Measurements from ENCODE around the gene SALL3.
A peak's percentile ranks its signal among the peaks of the same experiment; 100 is the strongest.
"Not testable (repeated sequence)": the region's sequence is repeated elsewhere in the genome, so short reads cannot be mapped to it uniquely, and the experiment has no call there.

The SALL3 gene

DNA sequence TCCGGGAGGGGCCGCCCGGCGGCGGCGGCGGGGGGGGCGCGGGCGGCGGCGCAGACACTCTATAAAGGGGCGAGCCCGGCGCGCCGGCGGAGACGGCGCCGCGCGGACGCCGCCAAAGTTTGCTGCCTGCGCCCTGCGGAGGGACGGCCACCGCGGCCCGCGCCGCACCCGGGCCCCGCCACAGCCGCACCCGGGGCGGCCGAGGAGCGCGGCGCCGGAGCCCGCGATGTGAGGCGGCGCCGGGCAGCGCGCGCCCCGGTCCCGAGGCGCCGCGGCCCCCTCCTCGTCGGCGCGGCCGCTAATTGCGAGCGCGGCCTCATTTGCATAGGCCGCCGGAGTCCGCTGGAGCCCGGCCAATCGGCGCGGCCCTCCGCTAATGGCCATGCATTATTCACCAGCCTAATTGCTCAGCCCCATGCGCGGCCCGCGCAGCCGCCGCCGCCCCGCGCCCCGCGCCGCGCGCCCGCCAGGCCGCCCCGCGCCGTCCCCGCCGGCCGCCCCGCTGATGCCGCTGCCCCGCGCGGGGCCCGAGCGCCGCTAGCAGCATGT, at the start of gene SALL3:
Gene SALL3 (plus strand): TSS at position 89 of the 549 bp plus-strand sequence. CDS start 457 bp downstream, at position 546.
- peak; percentile 38 for DNase-seq

DNA sequence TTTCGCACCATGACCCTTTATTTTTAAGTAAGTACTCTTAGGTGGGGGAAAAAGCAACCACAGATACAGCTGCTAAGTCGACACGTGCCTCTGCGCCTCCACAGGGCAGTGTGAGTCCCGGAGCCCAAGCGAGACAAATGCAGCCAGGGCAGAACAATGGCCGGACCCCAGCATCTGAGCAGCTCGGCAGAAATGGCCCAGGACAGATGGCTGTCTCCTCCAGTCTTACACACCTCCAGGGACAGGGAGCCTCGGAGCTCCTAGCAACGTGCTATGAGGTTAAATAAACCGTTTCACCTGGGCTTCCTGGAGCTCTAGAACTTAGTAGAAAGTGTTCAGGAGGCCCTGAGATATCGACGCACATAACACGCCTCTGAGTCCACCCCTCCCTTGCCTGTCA, 47.3 kb upstream of the SALL3 start:
- DNase-seq, result no peak

DNA sequence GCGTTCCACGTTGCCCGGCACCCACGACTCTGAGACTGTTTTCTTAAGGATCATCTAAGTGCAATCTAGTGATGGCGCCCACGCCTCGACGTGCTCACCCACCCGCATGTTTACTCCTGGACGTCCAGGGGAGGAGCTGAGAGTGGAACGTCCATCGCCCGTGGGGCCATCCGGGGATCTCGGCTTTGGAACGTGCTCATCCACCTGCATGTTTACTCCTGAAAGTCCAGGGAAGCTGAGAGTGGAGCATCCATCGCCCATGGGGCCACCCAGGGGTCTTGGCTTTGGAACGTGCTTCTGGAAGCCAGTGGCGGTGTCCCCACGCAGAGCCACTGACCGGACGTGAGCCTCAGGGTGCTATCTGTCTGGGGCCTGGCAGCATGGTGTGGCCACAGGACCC, 45.6 kb upstream of the SALL3 start:
- no peak for DNase-seq

DNA sequence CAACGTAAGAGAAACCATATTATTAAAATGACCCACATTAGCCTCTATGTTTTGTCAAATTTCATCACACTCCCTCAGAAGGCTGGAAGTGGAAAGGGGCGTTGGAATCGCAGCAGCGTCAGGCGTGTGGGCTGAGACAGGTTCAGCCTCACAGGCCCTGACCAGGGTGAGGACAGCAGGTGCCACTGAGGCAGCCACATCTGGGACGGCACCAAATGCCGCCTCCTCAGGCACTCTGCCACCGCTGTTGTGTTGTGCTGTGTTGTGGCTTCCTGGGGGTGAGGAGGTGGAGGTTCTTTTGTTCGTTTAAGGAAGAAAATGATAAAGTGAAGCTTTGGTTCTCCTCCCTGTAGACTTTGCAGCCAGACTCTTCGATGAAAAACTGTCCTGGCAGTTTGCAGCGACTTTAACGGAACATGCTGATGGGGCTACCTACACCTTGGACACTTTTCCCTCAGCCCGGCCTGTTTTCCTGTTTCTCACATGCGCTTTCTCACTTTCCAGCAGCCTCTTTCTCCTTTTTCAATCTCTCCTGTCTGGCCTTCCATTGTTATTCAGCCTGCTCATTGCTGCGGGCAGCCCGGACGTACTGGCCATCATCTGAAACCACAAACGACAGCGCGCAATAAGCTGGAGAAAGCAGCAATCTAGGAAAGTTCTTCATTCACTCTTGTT, 44.9 kb upstream of the SALL3 start:
- DNase-seq, result no peak

DNA sequence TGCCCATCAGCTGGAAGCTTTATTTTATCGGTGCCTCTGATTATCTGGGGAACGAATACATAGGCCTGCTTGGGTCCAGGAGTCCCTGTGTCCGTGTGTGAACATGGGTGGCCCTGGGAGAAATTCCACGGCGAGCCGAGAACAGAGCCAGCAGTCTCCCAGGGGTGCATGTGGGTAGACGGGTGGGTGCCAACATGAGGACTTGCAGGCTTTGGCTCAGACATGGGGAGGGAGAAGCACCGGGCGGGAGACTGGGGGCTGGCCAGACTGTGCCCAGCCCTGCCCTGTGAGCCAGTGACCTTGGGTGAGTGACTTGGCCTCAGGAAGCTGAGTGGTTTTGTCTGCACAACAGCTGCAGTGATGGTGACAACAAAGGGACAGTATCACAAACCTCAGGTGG, 44.2 kb upstream of the SALL3 start:
- no peak for DNase-seq

DNA sequence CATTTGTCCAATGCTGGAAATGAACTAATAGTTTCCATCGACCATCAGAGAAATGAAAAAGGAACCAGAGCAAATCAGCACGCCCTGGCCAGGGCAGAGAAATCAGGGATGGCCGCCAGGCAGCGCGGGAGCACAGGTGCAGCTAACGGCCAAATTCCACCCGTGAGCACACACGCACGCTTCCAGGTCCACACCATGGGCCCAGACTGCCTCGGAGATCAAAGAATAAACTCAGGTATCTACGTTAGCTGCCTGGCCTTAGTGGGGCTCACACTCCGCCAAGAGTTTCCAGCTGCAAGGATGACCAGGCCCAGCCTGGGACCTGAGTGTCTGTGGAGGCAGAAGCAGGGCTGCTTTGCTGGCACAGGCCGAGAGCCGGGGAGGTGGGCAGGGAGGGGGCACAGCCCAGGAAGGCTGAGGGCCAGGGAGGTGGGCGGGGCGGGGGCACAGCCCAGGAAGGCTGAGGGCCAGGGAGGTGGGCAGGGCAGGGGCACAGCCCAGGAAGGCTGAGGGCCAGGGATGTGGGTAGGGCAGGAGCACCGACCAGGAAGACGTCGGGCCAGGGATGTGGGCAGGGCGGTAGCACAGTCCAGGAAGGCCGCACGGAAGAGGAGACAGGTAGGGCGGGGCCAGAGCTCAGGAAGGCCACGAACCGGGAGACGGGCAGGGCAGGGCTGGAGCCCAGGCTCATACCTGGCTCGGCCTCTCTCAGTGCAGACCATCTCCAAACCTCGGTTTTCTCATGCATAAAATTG, 43.2 kb upstream of the SALL3 start:
- no peak for DNase-seq

DNA sequence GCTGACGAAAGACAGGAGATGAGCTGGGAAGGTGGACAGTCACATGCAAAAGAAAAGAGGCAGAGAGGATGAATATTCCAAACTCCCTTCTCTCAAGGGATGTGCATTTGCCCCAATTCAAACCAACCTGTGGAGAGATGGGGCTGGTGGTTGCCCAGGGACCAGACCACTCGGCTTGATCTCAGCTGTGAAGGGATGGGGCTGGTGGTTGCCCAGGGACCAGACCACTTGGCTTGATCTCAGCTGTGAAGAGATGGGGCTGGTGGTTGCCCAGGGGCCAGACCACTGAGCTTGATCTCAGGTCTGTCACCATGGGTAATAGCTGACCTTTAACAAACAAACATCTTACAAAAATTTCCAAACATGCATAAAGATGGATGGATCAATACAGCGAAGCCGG, 42.5 kb upstream of the SALL3 start:
- DNase-seq, result no peak

DNA sequence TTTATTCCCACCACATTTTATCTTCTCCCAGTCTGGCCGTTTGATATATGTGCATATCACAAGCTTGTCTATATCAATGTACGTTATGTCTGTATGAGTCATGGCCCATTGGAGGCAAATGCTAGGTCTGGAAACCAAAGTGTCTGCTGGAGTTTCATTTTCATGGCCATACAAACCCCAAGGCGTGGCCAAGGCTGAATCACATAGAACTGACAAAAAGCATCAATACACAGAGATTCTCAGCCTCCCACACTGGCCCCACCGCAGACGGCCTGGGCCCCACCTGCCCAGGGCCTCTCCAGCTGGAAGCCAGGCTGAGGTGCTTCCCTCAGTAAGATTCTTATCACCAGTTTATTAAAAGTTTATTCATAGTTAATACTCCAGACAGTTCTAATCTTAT, 40.5 kb upstream of the SALL3 start:
- no peak for DNase-seq

DNA sequence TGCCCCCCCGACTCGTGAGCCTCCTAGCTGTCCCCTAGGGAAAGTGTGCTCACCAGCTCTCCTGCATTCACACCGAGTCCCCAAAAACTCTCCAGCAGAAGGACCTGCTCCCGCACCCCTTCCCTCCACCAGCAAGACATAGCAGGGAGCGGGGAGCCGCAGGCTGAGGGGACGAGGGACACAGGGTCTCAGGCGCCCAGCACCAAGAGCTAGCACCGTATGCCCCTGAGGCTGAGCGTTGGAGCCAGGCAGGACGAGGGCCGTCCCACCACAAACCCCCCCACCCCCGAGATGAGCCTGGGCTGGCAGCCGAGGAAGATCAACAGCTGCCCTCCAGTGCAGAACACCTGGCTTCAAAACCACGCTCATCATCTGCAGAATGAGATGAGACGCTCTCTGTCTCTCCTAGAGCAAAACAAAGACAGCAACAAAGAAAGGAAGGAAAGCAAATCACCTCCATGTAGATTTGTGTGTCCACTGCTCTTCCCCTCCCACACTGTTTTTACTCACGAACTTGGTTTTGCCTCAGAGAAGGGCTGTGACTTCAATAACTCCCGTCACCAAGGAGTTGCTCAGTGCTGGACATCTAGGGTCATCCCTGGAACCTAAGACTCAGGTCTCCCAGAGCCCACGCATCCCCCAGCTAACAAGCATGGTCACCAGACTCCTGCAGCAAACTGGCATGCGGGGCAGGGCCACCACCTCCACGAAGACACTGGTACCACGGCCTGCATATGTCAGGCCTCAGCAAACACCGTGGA, 39.7 kb upstream of the SALL3 start:
- DNase-seq, result no peak

DNA sequence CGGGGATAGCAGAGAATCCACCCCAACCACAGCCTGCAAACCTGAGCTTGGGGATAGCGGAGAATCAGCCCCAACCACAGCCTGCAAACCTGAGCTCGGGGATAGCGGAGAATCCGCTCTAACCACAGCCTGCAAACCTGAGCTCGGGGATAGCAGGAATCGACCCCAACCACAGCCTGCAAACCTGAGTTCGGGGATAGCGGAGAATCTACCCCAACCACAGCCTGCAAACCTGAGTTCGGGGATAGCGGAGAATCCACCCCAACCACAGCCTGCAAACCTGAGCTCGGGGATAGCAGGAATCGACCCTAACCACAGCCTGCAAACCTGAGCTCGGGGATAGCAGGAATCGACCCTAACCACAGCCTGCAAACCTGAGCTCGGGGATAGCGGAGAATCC, 37.4 kb upstream of the SALL3 start:
- not testable (repeated sequence) for DNase-seq

DNA sequence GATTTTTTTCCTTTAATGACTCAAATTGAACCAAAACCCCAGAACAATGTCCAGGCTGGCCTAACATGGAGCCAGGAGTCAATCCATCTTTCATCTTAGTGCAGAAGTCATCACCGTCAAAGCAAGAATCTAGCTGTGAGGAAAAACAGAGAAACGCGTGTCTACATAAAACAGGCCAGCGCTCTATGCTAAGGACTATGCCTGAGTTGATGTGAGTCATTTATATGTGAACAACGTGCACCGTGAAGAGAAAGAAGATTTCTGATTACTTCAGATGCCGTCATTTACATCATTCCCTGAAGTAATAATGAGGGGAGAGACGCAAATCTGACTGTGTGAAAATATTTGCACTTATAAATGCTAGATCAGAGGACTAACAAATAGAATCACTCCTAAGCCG, 34.0 kb upstream of the SALL3 start:
- no peak for DNase-seq

DNA sequence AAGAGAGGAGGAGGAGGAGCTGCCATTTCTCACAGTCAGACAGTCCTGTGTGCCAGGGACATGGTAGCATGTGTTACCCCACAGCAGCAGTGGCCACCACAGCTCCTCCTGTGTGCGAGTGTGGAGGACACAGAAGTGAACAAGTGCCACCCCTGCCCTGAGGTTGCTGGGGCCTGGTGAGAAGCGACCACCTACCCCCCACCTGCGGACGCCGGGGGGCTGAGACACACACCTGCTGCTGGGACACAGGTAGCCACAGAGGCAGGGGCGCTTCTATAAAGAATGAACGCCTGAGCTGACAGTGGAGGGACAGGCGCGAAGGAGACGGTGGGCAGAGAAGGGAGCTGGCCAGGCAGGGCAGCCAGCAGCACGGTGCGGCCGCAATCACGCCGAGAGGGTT, 32.3 kb upstream of the SALL3 start:
- no peak for DNase-seq

DNA sequence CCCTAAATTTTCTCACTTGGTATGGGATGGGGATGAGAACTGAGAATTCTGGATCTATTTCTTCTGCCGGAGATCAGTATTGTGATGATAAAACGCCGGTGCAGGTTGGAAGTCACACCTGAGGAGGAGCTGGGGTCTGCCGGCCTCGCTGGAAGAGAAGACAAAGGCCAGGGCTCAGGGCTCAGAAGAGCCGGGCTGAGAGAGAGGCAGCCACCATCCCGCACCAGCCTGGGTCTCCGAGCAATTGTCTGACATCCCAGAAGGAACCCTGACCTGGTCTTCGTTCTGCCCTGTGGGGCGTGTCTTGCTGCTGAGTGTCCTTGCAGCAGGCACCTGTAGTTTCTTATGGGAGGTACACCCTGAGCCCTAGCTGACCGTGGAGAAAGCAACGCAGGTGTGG, 31.4 kb upstream of the SALL3 start:
- no peak for DNase-seq

DNA sequence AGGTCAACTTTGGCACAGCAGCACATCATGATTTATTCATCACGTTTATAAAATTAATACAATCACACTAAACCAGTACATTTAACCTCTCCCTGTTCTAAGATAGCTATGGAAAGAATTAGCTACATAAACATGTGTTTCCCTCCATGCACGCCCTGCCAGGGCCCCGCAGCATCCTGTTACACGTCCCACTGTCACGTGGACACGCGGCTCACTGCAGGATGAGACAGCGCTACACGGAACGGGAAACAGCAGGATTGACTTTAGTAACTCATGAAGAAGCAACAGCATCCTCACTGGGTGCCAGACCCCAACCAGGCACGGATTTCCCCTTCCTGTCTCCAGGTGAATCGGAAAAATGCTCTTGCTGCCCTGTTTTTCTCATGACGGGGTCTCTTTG, 30.9 kb upstream of the SALL3 start:
- DNase-seq, result no peak

DNA sequence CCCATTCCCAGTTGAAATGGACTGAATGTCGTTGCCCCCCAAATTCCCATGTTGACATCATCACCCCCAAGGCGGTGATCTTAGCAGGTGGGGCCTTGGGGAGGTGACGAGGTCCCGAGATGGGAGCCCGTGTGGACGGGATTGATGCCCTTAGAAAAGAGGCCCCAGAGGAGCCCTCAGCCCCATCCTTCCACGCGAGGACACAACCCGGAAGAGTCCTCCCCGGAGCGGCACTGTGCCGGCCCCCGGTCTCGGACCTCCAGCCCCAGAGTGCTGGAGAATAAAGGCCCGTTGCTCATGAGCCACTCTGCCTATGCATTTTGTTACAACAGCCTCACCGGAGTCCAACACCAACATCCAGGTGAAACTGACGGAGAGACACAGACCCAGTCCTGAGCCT, 30.4 kb upstream of the SALL3 start:
- DNase-seq, result no peak

DNA sequence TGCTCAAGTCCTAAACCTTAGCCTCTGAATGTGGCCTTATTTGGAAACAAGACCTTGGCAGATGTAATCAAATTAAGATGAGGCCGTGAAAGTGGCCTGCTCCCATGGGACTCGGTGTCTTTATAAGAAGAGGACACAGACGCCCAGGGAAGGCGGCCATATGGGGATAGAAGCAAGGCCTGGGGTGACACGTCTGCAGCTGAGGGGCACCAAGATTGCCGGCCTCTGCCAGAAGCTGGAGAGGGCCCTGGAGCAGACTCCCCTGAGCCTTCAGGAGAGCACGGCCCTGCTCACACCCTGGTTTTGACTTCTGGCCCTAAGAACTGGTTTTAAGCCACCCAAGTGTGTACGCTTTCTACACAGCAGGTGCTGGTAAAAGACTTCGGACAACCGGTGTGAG, 29.2 kb upstream of the SALL3 start:
- DNase-seq, result no peak

DNA sequence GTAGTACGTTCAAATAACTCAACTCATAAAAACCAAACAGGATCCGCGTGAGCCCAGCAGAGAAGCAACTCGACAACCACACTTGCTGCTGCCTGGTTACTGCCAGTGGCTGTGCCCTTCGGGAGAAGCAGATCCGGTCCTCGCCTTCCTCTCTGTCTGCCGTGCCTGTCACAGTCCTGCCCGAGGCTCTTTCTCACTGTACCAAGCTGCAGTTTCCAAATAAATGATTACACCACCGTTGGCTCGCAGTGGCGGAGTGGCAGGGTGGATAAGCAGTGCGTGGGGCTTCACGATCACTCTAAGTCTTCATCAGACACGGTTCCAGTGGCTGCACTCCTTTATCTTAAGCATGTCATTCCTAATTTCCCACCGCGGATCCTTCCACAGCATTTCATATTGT, 26.1 kb upstream of the SALL3 start:
- DNase-seq, result no peak

DNA sequence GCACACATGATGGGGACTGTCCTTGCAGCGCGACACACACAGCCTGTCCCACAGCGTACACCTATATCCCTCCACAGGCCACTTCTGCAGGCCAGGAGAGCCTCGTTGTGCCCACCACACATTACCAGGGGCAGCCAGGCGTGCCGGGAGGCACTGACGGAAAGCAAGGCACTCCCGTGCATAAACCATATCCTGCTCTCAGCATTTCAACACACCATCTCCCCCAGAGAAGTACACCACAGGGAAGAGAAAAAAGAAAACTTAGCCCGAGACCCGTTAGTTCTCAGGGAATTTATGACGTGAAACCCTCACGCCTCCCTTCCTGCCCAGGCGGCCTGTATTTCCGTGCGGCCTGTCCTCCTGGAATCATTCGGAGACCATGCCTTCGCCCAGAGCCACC, 24.6 kb upstream of the SALL3 start:
- DNase-seq, result no peak

DNA sequence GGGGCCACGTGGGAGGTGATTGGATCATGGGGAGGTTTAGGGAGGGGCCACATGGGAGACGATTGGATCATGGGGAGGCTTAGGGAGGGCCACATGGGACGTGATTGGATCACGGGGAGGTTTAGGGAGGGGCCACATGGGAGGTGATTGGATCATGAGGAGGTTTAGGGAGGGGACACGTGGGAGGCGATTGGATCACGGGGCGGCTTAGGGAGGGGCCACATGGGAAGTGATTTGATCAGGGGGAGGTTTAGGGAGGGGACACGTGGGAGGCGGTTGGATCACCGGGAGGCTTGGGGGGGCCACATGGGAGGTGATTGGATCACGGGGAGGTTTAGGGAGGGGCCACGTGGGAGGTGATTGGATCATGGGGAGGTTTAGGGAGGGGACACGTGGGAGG, 22.5 kb upstream of the SALL3 start:
- no peak for DNase-seq

DNA sequence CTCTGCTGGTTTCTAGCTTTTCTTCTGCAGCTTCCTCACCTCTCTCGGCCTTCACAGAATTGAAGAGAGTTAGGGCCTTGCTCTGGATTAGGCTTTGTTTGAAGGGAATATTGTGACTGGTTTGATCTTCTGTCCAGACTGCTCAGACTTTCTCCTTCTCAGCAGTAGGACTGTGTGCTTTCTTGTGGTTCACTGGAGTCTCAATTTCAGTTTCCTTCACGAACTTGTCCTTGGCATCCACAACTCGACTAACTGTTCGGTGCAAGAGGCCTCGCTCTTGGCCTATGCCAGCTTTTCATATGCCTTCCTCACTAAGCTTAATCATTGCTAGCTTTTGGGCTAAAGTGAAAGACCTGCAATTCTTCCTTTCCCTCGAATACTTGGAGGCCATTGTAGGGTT, 18.9 kb upstream of the SALL3 start:
- DNase-seq, result no peak

DNA sequence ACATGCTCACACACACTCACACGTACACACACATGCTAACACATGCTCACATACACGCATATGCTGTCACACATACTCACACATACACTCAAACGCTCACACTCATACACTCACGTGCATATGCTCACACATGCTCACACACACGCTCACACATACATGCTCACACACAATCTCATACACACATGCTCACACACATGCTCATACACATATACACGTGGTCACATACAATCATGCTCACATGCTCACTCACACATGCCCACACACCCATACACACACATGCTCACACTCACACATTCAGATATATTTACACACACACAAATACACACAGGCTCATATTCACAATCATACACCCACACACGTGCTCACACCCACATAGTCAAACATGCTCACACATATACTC, 17.5 kb upstream of the SALL3 start:
- DNase-seq, result no peak

DNA sequence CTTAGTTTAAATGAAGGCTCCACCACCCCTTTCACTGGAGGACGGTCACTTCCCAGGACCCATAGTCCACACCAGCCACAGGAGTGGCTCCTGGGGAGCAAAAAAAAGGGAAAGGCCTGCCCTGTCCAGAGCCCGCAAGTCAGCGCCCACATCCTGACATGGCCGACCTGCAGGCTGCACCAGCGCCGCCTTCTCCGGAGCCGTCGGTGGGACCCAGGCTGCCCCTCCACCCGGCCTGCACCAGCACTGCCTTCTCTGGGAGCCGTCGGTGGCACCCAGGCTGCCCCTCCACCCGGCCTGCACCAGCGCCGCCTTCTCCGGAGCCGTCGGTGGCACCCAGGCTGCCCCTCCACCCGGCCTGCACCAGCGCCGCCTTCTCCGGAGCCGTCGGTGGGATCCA, 14.9 kb upstream of the SALL3 start:
- not testable (repeated sequence) for DNase-seq

DNA sequence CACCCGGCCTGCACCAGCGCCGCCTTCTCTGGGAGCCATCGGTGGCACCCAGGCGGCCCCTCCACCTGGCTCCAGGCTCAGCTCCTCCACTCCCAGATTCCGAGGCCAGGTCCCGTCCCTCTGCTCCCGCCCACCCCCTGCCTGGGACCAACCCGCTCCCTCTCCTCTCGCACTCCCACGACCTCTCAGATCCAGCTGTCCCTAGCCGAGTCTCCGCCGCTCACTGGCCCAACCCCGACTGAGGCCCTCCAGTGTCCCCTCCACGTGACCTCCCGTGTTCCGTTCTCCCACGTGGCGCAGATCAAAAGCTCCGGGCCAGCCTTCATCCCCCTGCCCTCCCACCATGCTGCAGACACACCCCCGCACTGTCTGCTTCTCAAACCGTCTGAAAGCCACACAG, 14.4 kb upstream of the SALL3 start:
- DNase-seq, result no peak

Data from DMS153 (cell line).